Activated CD4-positive, alpha-beta T cell treated with anti-CD3 and anti-CD28 coated beads, Interleukin-10, Interleukin-2, amounts not matched to agents 100 ng/mL and 50 ng/mL, durations not matched to agents 16 hours and 8 hours (primary cell): ENCODE results near the gene TENM3.

Source experiments
- DNase-seq: peaks from one replicate; pipeline ENCODE4 v3.0.0-alpha.2; 2020

Gene TENM3

DNA sequence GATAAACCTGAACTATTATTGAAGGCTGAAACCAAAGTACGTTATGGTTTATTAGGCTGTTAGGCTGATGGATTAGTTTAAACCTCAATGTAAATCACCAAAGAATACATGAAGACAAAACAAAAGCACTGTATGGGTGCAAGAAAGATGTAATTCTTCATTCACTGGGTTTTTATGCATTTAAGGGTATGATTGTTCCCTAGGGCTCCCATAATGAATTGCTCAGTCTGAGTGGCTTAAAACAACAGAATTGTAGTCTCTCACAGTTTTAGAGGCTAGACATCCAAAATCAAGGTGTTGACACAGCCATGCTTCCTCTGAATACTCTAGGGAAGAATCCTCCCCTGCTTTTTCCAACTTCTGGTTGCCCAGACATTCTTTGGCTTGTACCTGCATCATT, 222.8 kb downstream of the TENM3 start:
- no peak for DNase-seq

DNA sequence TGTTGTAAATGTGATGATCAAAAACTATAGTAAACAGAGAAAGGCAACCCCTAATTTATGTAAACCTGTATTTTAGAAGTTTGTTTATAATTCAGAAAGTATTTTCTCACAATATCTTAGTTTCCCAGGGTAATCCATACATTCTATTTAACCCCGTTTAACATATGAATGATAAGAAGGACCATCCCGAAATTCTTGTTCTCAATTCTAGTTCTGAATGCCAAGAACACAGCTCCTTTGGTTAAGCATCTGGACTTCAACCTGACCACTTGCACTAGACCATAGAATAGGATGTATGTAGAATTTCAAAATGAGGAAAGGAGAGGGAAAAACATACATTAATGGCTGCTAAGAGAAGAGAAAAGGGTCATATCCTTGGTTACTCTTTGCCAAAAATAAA, 227.0 kb downstream of the TENM3 start:
- no peak for DNase-seq

DNA sequence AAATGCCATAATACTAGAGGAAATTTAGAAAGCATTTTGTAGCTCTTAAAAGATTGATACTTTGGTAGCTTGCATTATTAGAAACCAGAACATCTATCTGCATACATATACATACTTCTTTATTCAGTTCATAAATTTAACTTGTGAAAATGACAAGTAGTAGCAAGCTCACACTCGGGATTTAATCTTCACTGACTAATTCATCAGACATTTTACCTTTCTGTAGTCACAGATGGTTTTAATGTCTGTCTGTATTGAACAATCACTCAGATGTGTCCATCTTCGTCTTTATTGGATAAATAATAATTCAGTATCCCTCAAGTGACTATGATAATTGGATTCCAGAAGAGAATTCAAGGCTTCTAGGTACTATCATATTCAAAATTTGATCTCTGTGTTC, 232.3 kb downstream of the TENM3 start:
- DNase-seq: no peak

DNA sequence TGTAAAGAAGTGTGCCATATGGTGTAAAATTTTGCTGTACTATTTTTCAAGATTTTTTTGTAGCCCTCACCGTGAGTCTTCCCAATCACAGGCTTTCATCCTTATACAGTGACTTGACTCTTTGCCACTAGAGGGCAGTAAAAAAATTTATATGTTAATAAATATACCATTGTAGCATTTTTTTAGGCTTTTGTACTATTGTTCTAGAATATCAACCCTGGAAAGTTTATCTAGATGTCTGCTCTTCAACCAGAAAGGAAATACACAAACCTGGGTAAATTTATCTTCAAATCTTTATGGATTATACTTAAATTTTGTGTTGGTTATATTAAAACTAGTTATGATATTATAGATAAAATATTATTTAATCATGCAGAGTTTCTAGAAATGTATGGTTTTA, 235.3 kb downstream of the TENM3 start:
- DNase-seq: peak; percentile 34

DNA sequence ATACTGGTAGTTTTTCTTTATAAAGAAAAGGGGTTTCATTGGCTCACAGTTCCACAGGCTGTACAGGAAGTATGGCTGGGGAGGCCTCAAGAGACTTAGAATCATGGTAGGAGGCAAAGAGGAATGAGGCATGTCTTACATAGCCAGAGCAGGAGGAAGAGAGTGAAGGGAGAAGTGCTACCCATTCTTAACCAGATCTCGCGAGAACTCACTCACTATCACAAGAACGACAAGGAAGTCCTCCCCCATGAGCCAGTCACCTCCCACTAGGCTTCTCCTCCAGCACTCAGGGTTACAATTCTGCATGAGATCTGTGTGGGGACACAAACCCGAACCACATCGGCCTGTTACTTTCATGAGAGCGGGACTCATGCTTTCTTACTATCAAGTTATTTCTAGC, 240.5 kb downstream of the TENM3 start:
- no peak for DNase-seq

DNA sequence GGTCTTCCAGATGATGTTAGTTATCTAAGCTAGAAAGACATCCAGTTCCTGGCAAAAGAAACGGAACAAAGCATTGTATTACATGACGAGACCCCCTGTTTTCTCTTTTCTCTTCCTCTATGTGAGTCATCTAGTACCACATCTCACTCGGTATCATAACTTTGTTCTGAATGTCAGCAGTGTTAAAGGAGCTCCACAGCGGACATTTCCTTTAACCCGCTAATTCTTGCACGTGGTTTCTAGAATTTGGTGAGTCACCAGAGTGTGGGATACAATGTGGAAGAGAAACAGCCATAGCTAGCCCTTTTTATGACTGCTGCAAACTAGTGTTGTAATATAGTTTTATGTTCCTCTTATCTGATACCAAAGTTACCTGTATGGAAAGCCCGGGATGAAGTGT, 243.7 kb downstream of the TENM3 start:
- peak; percentile 9 for DNase-seq

DNA sequence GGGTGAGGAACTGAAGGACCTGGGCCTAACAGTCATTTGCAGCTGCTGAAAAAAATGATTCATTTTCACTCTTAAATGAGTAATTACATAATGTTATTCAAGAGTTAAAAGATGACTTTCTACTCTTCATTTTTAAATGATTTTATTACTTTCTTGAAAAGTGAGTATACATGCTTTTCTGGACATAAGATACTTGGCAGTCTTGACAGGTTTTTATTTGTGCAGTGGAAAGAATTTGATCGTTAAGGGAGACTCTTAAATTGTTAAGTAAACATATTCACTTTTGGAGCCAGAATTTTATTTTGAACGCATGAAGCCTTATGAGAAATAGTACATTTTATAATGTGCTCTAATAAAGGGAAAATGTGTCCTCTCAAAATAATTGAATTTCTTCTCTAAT, 245.7 kb downstream of the TENM3 start:
- DNase-seq: no peak

DNA sequence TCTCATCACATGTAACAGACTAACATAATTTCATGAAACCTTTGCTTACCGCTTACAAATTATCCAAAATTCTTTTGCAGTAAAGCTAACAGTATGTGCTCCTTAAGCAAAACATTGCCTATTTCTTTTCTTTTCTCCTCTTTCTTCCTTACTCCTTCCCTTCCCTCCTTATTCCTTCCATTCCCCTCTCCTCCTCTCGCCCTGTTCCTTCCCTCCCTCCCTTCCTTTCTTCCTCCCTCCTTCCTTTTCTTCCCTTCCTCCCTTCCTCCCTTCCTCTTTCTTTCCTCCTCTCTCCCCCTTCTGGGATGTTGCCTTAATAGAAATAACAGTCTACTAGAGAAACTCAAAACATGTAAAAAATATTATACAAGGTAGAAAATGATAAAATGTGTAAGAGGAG, 246.4 kb downstream of the TENM3 start:
- DNase-seq: no peak

DNA sequence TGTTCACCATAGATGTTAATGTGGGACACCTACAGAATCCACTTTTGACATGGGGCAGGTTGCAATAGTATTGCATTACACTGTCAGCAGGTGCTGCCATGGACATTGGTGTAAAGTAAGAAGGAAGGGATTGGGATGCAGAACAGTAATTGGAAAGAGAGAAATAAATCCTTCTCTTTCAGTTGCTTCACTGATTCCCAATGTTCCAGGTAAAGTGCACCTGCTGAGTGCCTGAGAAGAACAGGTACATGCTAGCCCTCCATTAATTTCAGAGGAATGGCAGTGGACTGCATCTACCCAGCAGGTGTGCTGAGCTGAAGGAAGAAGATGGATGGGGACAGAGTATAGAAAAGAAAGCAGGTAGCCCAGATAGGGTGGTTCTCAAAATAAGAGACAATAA, 248.5 kb downstream of the TENM3 start:
- no peak for DNase-seq

DNA sequence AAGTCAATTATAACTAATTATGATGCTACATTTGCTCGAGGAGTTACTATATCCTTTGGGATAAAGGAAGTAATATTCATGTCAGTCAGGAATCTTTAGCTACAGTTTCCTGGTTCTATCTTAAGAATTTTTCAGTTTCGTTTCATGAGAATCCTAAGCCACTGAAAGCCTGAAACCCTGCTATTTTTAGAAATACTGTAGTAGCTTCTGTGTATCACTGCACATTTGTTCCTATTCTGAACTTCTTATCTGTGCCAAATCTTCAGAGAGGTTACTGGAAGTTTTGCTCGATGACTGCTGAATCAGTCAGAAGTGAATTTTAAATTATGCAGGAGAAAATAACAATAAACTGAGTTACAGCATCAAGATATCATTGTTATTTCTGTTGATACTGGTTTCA, 249.2 kb downstream of the TENM3 start:
- peak; percentile 2 for DNase-seq

DNA sequence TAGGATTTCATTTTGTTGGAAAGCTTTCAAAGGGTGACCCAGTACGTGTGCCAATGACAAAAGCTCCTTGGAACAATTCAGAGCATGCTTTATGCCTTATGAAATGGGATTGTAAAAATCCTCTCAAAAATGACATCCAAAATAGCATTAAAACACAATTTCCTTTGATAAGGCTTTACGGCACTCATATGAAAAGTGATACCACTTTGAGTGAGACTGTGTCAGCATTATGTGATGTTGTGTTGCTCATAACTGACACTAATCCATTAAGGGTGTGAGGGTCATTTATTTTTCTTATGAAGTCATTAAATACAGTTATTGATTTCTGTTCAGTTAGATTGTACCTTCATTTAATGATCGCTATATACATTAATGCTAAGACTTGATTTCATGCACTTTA, 250.2 kb downstream of the TENM3 start:
- peak; percentile 2 for DNase-seq

DNA sequence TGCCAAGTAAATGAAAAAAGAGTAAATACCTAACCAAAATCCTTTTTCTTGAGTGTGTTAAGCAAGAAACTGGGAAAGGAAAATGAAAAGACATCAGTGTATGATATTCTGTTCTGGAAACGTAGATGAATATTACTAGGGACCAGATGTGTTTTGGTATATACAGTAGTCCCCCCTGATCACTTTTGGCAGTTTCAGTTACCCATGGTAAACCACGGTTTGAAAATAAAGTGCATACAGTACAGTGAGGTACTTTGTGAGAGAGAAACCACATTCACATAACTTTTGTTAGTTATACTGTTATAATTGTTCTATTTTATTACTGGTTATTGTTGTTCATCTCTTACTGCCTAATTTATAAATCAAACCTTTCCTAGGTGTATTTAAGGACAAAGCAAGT, 250.9 kb downstream of the TENM3 start:
- no peak for DNase-seq

DNA sequence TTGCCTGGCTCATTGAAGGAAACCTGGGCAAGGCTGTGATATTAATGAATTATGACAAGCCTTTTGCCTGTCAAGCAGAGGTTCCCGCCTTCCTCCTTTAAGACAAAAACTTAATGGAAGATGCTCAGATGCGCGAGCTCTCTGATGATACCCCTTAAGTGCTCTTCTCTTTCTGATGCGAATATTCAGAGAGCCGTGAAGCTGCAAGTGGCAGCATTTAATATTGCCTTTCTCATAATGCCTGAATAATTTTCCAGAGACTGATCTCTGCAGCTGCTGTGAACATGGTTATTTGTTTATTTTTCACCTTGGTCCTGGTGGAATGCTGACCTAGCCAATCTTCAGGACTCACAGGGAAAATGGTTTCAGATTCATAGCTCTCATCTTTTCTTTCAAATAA, 251.8 kb downstream of the TENM3 start:
- no peak for DNase-seq

DNA sequence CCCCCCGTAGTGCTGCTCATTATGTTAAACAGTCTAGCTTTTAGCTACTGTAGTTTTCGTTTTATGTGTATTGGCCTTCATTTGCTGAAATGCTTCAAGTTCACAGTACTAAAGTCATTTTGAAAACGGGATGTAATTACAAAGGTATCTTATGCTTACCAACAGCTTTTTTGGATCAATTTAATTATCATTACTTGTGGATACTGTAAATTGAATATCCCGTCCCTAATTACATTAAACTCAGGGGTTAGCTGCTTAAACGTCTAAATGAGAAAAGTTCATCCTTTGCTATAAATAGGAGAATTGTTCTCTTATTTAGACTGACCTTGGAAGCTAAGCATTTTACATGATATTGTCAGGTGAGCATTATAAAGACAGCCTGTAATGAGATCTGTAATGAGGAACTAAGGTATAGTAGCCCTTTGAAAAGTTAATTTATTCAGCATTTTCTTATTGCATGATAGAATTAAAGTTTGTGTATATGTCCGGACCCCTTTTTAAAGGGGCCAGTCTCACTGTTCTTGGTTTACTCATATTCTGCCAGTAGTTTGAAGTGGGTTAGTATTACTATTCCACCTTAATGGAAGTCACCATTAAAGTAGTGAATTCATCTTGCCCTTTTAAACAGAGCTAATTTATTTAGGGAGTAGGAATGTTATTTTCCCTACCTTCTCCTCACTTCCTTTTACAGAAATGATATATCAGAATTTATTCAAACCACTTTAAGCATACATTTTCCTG, 252.6 kb downstream of the TENM3 start:
- no peak for DNase-seq

DNA sequence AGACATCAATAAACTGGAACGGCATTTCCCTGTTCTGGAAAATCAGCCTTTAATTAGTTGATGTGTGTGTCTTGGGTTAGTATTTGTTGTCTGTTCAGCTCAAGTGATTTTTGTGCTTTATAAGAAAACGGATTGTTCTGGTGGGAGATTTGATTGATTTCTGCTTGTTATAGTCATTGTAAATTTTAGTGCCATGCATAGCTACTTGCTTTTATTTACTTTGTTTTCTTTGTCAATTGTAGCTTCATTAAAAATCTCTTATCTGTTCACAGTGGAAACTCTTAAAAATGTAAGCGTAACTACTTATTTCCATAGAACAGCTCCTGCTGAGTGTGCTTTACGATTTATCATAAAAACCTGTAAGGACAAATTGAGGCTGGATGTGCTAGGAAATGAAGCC, 253.2 kb downstream of the TENM3 start:
- no peak for DNase-seq

DNA sequence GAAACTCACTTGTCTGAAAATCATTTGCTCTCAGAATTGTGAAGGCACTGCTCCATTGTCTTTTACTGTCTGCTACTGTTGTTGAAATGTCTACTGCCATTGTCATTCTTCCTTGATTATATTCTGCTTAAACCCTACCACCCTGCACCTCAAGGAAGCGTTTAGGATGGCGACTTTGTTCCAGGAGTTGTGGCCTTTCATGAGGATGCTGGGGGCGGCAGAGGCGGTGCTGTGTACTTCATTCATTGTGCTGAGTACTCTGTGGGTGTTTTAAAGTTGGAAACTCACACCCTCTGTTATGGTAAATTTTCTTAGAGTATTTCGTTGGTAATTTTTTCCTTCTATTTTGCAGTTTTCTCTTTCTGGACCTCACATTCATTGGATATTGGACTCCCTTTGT, 258.9 kb downstream of the TENM3 start:
- no peak for DNase-seq

DNA sequence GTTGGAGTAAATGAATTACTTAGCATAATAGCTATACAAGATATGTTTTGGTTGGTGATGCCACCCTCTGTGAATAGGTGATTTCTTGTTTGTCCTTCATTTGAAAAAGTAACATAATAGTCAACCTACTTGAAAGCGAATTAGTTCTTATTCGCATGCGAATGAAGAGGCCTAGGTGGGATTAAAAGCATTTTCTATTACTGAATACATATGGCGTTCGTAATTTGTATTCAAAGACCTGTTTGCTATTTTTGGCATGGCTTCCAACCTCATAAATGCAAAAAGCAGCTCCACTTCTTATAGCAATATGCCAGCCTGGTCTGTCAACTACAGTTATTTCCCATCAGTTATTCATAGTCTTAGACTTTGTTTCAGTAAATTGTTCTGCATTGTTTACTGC, 261.3 kb downstream of the TENM3 start:
- no peak for DNase-seq

DNA sequence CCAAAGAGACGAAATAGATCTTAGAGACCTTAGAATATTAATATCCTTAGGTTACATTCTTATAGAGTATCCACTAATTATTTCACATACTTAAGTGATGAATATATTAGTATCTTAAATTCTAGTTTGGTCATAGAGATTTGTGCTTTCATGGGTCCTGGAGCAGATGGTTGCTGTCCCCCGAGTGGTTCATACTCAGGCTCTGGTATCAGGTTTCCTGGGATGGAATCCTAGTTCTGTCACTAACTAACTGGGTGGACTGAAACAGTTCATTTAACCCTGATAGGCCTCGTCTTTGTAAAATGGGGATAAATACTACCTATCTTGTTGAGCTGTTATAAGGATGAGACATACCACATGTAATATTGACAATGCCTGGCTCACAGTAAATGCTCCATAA, 264.6 kb downstream of the TENM3 start:
- no peak for DNase-seq

DNA sequence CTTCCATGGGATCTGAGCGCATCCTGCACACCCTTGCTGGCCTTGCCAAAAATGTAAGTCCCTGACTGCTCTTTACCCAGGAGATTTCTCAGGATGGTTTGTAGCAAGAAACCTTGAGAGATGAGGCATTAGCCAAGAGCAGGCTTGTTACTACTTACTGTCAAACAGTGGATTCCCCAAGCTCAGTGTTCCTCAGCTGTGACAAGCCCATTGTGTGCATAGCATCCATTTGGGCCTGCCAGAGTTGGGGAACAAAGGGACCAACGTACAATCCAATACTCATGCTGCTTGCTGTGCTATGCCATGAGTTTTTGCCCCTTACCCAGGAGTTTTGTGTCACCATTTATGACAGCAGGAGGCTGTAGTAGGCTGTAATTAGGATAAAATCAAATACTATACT, 267.6 kb downstream of the TENM3 start:
- no peak for DNase-seq

DNA sequence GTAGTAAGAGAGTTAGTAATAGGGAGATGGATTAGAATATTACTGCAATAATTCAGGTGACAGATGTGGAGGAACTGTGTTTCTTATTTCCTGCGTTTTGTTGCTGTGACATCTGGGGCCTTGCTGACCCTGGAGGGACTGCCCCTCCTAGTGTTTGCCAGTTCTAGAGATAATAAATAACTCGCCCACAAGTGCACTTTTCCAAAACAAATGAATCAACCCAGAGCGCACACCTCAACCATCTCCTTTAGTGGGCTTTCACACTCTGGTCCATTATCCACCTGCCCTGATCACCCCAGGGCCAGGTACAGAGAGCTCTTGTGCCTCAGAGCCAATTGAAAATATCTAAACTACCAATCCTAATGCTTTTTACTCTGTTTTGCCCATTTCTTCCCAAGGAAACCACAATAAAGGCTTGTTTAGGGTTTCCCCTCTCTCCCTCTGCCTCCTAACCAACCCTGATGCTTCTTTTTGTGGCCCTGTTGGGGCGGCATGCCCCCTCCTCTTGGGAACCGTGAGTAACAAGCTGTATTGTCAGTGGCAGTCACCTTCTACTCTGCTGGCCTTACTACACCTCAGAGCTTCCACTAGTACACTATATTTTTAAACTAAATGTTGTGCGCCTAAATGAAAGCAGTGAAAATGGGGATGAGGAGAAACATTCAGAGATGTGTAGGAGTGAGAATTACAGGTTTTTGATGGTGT, 270.5 kb downstream of the TENM3 start:
- no peak for DNase-seq

DNA sequence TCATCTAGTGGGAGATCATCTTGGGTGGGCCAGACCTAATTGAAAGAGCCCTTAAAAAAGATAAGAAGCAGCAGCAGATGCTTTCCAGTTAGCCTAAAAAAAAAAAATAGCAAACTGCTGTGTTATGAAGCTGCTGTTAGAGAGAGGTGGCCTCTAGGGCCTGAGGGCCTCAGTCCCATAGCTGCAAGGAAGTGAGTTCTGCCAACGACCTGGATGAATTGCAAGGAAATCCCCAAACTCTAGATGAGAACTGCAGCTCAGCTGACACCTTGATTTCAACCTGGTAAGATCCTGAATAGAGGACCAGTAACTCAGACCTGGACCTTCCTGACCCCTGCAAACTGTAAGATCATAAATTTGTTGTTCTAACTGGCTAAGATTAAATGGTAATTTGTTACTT, 275.2 kb downstream of the TENM3 start:
- no peak for DNase-seq

DNA sequence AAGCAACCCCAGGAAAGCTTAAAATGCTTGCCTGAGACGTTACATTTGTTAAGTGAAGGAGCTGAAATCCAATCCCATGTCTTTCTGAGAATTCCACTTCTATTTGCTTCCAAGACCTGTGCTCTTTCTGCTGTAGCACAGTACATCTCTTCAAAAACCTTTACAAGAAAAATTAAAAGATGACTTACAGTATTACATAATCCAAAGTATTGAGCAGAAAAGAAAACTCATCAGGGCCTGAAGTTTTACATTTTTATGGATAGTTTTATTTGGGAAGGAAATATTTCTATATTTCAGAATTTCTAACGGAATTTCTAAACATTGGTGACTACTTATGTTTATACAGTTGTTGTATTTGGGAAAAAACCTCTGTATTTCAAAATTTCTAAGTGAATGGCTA, 276.3 kb downstream of the TENM3 start:
- DNase-seq: no peak

DNA sequence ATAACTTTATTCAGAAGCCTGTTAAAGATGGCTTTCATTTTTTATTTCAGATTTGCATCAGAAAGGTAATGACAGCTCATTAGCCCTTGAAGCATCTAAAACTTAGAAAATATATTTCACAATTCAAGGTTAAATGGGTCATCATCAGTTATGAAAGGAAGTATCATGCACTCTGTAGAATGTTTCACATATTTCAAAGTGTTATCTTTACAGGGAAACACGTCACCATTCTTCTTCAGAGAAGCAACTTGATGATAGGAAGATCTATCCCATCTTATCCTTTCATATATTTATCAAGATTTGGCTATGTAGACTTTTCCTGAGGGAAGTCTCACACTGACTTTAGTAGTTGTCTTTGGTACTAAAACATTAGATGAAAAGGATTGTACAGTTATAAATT, 277.8 kb downstream of the TENM3 start:
- DNase-seq: no peak

DNA sequence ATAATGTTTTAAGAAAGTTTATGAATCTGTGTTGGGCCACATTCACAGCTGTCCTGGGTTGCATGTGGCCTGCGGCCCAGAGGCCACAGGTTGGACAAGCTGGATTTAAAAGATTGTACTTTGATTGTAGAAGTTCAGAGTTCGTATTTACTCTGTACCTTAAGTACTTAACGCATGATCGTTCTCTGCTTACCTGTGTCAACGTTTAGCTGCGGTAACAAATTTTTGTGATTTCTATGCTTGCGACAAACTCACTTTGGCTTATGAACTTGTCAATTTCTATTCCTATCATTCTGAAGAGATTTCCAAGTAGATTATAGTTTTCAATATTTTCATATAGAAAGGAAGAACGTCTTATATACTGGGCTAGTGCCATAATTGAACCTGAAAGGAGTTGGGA, 285.6 kb downstream of the TENM3 start:
- no peak for DNase-seq

DNA sequence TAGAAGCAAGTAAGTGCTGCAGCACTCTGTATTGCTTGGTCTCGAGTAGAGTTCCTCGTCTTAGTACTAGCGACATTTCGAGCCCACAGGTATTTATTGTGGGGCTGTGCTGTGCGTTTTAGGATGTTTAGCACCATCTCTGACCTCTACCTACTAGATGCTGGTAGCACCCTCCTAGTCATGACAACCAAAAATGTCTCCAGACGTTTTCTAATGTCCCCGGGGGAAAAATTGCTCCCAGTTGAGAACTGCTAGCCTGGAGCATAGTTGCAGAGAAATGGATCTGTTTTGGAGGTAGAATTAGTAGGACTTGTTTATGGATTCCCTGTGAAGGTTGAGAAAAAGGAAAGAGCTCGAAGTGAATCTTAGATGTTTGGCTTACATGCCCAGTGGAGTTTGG, 287.2 kb downstream of the TENM3 start:
- no peak for DNase-seq
